HG03103 (cell line): ENCODE data around the gene EFCAB9.

Experiments used
- ATAC-seq: cut with Tn5 transposase; IDR thresholded peaks from one replicate; pipeline ENCODE4 v1.9.1; 2021; ENCODE audit warnings: low read depth; ENCODE audit not compliant: unreplicated experiment

Gene EFCAB9

DNA sequence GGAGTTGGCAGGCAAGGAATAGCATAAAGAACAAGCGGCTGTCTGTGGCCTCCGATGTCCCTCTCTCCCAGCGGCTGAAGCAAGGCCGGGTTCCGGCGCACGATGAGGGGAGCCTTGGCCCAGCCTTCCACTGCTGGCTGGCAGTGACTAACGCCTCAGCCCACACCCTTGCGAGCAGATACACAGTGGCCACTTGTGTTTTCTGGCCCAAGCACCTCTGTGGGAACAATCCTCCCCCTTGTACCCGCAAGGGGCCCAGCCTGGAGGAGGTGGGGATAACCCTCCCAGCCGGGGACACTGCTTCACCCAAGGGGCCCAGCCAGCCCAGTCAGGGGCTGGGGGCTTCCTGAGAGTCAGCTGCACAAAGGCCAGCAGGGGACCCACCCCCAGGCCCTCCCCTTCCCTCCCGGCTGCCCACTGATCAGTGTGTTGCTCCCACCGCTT, 29.2 kb upstream of the EFCAB9 start:
- ATAC-seq = no peak

DNA sequence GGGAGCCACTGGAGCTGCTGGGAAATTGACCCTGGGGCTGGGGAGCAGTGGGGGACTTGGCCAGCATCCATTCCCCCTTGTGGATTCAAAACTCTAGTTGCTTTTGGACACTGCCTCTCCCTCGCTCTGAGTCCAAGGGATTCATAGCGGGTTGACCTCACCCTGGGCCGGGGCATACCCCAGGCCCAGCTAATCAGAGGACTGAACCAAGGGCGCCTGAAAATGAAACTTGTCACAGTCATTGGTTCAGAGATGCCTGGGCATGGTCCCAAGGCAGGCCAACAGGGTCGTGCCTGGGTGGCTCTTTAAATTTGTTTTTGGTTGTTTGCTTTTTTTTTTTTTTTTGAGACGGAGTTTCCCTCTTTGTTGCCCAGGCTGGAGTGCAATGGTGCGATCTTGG, 28.5 kb upstream of the EFCAB9 start:
- ATAC-seq = no peak

GRCh38 chr5:172166030-172166826, 27.7 kb upstream of the EFCAB9 start:
- no peak for ATAC-seq

DNA sequence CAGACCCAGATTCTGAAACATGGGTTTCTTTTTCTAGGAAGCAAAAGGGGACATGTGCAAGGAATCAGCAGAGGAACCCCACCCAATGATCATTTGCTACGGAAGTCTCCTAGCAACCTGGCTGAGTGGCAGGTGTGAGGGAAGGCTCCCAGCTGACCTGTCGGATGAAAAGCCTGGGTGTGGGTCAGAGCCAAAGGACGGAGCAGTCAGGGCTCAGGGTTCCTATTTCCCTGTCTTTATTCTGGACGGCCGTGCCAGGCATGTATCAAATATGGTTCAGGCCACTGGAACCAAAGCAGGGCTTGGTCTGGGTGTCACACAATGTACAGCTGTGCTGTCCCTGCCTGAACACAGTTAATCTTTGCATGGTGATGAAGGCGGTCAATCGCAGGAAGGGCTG, 26.1 kb upstream of the EFCAB9 start:
- ATAC-seq = no peak

GRCh38 chr5:172168311-172168710, 25.7 kb upstream of the EFCAB9 start:
- ATAC-seq = no peak

DNA sequence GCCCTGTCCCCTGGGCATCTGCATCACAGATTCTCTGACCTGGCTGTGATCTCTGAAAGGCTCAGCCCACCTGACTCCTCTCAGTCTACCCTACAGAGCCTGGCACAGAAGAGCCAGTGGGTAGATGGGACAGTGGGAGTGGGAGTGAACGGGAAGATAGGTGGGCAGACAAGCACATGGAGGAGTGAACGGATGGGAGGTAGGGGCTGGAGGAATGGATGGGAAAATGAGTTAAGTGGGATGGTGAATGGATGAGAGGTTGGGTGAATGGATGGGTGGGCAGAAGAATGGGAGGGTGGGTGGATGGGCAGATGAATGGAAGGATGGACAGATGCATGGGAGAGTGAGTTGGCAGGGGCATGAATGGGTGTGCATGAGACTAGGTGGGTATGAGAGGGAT, 24.8 kb upstream of the EFCAB9 start:
- no peak for ATAC-seq

GRCh38 chr5:172170251-172170701, 23.7 kb upstream of the EFCAB9 start:
- ATAC-seq = no peak

- ATAC-seq = no peak
These were observed 22.9 kb upstream of the EFCAB9 start for GRCh38 chr5:172171118-172171517.

DNA sequence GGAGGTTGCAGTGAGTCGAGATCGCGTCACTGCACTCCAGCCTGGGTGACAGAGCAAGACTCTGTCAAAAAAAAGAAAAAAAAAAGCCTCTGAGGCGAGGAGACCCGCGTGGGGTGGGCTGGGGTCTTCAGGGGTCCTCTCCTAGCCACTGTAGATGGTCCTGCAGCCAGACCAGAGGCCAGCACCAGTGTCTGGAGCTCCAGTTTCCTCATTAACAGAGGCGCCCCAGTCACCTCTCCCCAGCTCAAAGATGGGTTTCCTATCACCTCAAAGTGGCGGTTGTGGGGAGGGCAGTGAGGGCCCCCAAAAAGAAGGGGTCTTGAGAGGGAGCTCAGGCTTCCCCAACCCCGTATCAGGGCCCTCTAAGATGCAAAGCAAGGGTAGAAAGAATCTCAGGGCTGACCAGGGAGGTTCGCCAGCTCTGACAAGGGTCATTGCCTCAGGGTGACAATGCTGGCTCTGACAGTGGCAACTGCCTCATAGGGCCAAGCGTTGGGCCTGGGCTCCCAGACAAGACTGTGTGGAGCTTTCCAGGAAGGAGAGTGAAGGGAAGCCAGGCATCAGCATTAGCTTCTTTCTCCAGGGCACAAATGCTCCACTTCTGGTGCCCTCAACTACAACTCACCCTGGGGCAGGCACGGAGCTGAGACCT, 20.9 kb upstream of the EFCAB9 start:
- ATAC-seq = no peak

DNA sequence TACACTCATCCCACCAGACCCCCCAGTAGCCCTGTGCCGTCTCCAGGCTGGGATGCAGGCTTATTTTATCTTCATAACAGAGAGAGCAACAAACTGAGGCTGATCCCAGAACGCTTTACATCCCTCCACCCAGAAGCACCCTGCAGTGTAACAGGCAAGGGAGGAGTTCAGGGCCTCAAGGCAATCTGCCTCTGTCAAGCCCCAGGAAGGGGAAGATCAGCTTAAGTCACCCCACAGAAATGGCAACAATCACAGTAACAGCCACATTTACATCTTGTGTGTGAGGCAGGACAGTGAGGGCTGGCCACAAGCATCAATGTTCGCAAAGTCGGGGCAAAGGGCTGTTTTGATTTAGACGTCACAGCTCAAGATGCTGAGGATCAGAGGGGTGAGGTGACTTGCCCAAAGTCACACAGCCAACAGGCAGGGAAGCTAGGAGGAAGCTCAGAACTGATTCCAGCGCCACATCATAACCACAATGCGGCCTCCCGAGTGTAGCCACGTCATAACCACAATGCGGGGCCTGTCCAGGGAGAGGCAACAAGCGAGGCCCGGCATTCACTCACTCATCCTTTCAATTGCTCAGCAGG, 20.3 kb upstream of the EFCAB9 start:
- no peak for ATAC-seq

GRCh38 chr5:172175263-172175719, 18.7 kb upstream of the EFCAB9 start:
- peak; percentile 49 for ATAC-seq

DNA sequence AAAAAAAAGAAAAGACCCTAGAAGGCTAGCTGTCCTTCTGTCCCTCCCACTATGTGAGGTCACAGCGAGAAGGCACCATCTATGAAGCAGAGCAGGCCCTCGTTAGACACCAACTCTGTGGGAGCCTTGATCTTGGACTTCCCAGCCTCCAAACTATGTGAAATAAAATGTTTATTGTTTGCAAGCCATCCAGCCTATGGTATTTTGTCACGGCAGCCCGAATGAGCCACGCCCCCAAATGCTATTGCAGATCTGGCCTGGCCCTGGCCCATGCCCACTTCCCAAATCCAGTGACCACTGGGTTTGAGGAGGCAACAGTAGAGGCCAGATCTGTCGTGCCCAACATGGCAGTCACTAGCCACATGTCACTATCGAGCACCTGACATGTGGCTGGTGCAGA, 16.8 kb upstream of the EFCAB9 start:
- ATAC-seq = no peak

DNA sequence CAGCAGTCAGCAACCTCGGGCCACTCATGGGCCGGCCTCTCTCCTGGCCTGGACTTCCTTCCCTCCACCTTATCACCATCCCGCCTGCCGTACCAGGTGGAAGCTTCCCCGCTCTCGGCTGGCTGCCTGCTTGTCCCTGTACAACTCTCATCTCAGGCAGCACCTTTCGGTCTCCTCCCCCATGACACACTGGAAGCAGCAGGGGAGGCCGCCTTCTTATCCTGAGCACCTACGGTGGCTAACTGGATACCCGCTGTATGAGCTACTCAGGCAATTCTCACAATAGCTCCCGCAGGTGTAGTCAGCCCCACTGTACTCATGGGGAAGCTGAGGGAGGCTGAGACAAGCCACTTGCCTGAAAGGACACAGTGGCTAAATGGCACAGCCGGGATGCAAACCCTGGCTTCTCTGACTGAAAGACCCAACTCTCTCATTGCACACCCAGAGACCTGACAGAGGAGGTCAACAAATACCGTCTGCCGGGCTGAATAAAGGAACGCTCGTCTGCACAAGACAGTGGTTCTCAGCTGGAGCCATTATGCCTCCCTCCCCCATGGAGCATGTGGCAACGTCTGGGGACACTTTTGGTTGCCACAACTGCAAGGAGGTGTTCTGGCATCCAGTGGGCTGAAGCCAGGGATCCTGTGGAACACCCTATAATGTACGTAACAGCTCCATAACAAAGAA, 15.5 kb upstream of the EFCAB9 start:
- no peak for ATAC-seq

DNA sequence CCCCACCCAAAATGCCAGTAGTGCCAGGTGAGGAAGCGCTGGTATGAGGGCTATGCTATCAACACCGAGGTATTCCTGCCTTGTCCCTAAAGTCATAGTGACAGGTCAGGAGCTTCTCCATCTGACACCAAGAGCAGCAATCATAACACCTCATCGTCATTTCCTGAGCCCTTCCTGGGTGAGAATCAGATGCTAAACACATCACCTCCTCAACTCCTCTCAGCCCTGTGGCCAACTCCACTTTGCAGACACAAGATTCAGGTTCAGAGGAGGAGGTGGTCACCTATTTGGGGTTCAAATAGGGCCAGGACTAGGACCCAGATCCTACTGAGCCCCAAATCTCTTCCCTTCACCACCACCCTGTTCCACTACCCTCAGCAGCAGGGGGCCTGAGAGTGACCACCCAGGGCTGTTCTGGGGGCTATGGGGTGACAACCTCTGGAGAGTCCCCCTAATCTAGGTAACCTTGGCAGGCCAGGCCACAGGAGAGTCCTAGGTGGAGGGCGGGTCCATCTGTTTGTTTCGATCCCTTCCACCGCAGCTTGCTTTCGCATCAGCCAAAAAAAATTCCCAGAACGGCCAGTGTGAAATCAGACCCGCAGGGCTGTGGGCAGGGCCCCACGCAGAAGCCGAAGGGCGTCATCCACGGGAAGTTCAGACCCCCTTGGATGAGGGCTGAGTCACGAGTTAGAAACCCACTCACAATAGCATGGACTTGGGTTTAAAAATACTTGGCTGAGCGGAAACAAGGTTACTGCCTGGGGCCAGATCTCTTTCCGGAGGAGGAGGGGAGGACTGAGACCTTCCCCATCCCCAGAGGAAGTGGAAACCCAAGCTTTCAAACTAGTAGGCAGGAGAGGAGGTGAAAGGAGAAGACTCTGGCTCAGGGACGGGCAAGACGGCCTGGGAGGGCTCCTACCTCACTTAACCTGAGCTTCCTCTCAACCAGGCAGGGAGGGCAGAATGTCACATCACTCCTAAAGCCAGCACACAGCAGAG, 14.7 kb upstream of the EFCAB9 start:
- ATAC-seq = peak; percentile 35

GRCh38 chr5:172180936-172181335, 13.0 kb upstream of the EFCAB9 start:
- ATAC-seq = no peak

GRCh38 chr5:172182291-172182690, 11.7 kb upstream of the EFCAB9 start:
- ATAC-seq = no peak

GRCh38 chr5:172183881-172184280, 10.1 kb upstream of the EFCAB9 start:
- no peak for ATAC-seq

DNA sequence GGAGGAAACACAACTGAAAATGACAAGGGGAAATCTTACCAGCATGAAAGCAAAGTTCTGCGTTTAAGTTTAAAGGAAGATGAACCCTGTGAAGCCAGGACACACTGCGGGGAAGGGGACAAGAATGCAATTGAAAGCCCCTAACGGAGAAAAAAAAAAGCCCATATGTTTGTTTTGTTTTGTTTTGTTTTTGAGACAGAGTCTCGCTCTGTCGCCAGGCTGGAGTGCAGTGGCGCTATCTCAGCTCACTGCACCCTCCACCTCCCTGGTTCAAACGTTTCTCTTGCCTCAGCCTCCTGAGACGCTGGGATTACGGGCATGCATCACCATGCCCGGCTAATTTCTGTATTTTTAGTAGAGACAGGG, 8.9 kb upstream of the EFCAB9 start:
- no peak for ATAC-seq

GRCh38 chr5:172186114-172186695, 7.8 kb upstream of the EFCAB9 start:
- no peak for ATAC-seq
